K562 (cell line): Measurements from ENCODE around the gene GPR153. TPM values are rescaled to one million over a fixed set of nuclear protein-coding genes. Genes with fewer than 3 reads are reported as not detected.
A peak's percentile ranks its signal among the peaks of the same experiment; 100 is the strongest.

Experiments
- AFF4 ChIP-seq: sonication (generic); formaldehyde crosslinking; IDR thresholded peaks from 2 replicates; pipeline ENCODE4 v1.8.0; 2023; ENCODE audit warnings: mild to moderate bottlenecking, missing genetic modification reagents
- BCOR ChIP-seq: fragments of 450-650 bp; IDR thresholded peaks from 2 replicates; pipeline ENCODE4 v1.6.1; 2016
- BRCA1 ChIP-seq, 2 experiments: fragments of 450-650 bp in 1 of 2; sonication (generic) in 1 of 2; formaldehyde crosslinking in 1 of 2; IDR thresholded peaks; 2 replicates each; pipeline versions ENCODE4 v1.5.0 to v1.6.1; 2017 to 2020; ENCODE audit warnings: mild to moderate bottlenecking in 1 of 2, missing genetic modification reagents in 1 of 2
- BRD9 ChIP-seq: fragments of 450-650 bp; IDR thresholded peaks from 2 replicates; pipeline ENCODE4 v1.6.1; 2018; ENCODE audit warnings: low read depth; ENCODE audit not compliant: partially characterized antibody
- CREM ChIP-seq: IDR thresholded peaks from 2 replicates; pipeline ENCODE4 v1.6.1; 2014; ENCODE audit warnings: antibody characterized with exemption, low read depth
- DNMT1 ChIP-seq: fragments of 450-650 bp; IDR thresholded peaks from 2 replicates; pipeline ENCODE4 v1.6.1; 2016; ENCODE audit warnings: antibody characterized with exemption, mild to moderate bottlenecking
- MBD2 ChIP-seq: sonication (generic); IDR thresholded peaks from 2 replicates; pipeline ENCODE4 v1.6.1; 2016; ENCODE audit warnings: low read depth, borderline replicate concordance
- MTA1 ChIP-seq: fragments of 450-650 bp; IDR thresholded peaks from 2 replicates; pipeline ENCODE4 v1.6.1; 2017; ENCODE audit warnings: borderline replicate concordance
- POLR3A ChIP-seq: IDR thresholded peaks from 2 replicates; pipeline ENCODE4 v1.6.1; 2011; ENCODE audit warnings: borderline replicate concordance, mild to moderate bottlenecking, moderate library complexity; ENCODE audit not compliant: insufficient read length, insufficient read depth; ENCODE audit errors: extremely low read depth
- RCOR1 ChIP-seq, 2 experiments: IDR thresholded peaks; 2 replicates each; pipeline ENCODE4 v1.6.1; 2012; ENCODE audit warnings: low read depth in 2 of 2, low read length in 2 of 2, borderline replicate concordance in 1 of 2, improper control_type of control experiment in 1 of 2
- SIN3A ChIP-seq, 2 experiments: fragments of 150-350 bp in 1 of 2; IDR thresholded peaks; 2 replicates each; pipeline ENCODE4 v1.6.1; 2011 to 2016; ENCODE audit warnings: borderline replicate concordance in 2 of 2, low read depth in 2 of 2, low read length in 2 of 2, mild to moderate bottlenecking in 2 of 2, moderate library complexity in 2 of 2; ENCODE audit not compliant: control insufficient read depth in 1 of 2
- TOE1 ChIP-seq, 2 experiments: fragments of 450-650 bp in 1 of 2; sonication (generic) in 1 of 2; formaldehyde crosslinking in 1 of 2; IDR thresholded peaks; 2 replicates each; pipeline versions ENCODE4 v1.7.1 to v1.8.0; 2016 to 2022; ENCODE audit warnings: borderline replicate concordance in 2 of 2, mild to moderate bottlenecking in 2 of 2, antibody characterized with exemption in 1 of 2, inconsistent platforms in 1 of 2, low read depth in 1 of 2, missing genetic modification reagents in 1 of 2, moderate library complexity in 1 of 2
- ZNF133 ChIP-seq: fragments of 250-450 bp; sonication (Bioruptor Pico); IDR thresholded peaks from 2 replicates; pipeline ENCODE4 v1.4.0; 2020; ENCODE audit warnings: mild to moderate bottlenecking
- polyA plus RNA-seq, 8 experiments: library from polyadenylated mRNA; depleted of rRNA in 4 of 8; stranded (reverse) in 5 of 8; unstranded in 3 of 8; fragments of >200 nt; fragmentation: Nextera tagmentation in 2 of 8; fragmentation: Illumina TruSeq in 1 of 8; extraction: Ambion mirVana in 2 of 8; extraction: Trizol in 1 of 8; gene quantifications; 2 replicates each; pipeline versions ENCODE4 v1.2.1 to v1.2.3, GENCODE V29; 2011 to 2014; ENCODE audit warnings: inconsistent platforms in 1 of 8, missing spikeins in 1 of 8
- total RNA-seq, 7 experiments: library from RNA; depleted of rRNA in 6 of 7; stranded (reverse); fragments of >200 nt in 6 of 7; fragmentation: Illumina TruSeq in 2 of 7; extraction: Trizol in 2 of 7; gene quantifications; 2 replicates each; pipeline versions ENCODE4 v1.2.1 to v1.2.3, GENCODE V29; 2011 to 2021; ENCODE audit warnings: low replicate concordance in 1 of 7
- TF ChIP-seq, protein P1 (sequence below): fragments of 450-650 bp; conservative IDR thresholded peaks from 2 replicates; pipeline ENCODE4 v1.6.1; 2016; ENCODE audit warnings: missing genetic modification characterization, low read depth, mild to moderate bottlenecking, control low read depth, missing compliant biosample characterization
- TF ChIP-seq, protein P2 (sequence below): sonication (generic); formaldehyde crosslinking; IDR thresholded peaks from 2 replicates; pipeline ENCODE4 v1.8.0; 2022; ENCODE audit warnings: missing genetic modification reagents, mild to moderate bottlenecking, borderline replicate concordance
- TF ChIP-seq, protein P3 (sequence below): fragments of 450-650 bp; IDR thresholded peaks from 2 replicates; pipeline ENCODE4 v1.6.1; 2014; ENCODE audit warnings: low read depth, mild to moderate bottlenecking, moderate library complexity, borderline replicate concordance

The GPR153 gene
- total and polyA plus RNA-seq, 9 of the 15 experiments (the other 6 are each of a cell fraction or from before 2014, with no cell fraction given), result 0.01 to 1.5 (median 0.51) TPM

- TF ChIP-seq MBD2 (no peak), BRCA1 (IDR thresholded peaks at IDR 0.05) (no peak), BRCA1 (CRISPR knock-in tag; IDR thresholded peaks at IDR 0.05) (no peak), AFF4 (CRISPR knock-in tag) (no peak), MTA1 (0 out of 2 replicates have a peak, but pooled peaks have one; percentile 16), ZNF133 (CRISPR knock-in tag) (no peak), DNMT1 (no peak), BCOR (peak; percentile 97), POLR3A (no peak), CREM (no peak), BRD9 (peak; percentile 76), TOE1 (IDR thresholded peaks at IDR 0.05; ENCODE audit: borderline replicate concordance) (no peak), TOE1 (CRISPR knock-in tag; IDR thresholded peaks at IDR 0.05; ENCODE audit: borderline replicate concordance, low read depth) (0 out of 2 replicates have a peak, but pooled peaks have one; percentile 48), RCOR1 (IDR thresholded peaks at IDR 0.05; ENCODE audit: borderline replicate concordance in 1 of 2, low read depth in 2 of 2, low read length in 2 of 2) (peak in 1 of 2 experiments; percentile 67; a peak in 1 of 4 replicates), SIN3A (IDR thresholded peaks at IDR 0.05; ENCODE audit: borderline replicate concordance in 2 of 2, control insufficient read depth in 1 of 2, low read depth in 2 of 2, low read length in 2 of 2) (peak in 1 of 2 experiments; percentile 33; a peak in 1 of 4 replicates)
- TF ChIP-seq, protein P1, sequence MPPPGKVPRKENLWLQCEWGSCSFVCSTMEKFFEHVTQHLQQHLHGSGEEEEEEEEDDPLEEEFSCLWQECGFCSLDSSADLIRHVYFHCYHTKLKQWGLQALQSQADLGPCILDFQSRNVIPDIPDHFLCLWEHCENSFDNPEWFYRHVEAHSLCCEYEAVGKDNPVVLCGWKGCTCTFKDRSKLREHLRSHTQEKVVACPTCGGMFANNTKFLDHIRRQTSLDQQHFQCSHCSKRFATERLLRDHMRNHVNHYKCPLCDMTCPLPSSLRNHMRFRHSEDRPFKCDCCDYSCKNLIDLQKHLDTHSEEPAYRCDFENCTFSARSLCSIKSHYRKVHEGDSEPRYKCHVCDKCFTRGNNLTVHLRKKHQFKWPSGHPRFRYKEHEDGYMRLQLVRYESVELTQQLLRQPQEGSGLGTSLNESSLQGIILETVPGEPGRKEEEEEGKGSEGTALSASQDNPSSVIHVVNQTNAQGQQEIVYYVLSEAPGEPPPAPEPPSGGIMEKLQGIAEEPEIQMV (tag), result no peak
- TF ChIP-seq, protein P2, sequence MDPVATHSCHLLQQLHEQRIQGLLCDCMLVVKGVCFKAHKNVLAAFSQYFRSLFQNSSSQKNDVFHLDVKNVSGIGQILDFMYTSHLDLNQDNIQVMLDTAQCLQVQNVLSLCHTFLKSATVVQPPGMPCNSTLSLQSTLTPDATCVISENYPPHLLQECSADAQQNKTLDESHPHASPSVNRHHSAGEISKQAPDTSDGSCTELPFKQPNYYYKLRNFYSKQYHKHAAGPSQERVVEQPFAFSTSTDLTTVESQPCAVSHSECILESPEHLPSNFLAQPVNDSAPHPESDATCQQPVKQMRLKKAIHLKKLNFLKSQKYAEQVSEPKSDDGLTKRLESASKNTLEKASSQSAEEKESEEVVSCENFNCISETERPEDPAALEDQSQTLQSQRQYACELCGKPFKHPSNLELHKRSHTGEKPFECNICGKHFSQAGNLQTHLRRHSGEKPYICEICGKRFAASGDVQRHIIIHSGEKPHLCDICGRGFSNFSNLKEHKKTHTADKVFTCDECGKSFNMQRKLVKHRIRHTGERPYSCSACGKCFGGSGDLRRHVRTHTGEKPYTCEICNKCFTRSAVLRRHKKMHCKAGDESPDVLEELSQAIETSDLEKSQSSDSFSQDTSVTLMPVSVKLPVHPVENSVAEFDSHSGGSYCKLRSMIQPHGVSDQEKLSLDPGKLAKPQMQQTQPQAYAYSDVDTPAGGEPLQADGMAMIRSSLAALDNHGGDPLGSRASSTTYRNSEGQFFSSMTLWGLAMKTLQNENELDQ, result no peak
- TF ChIP-seq, protein P3, sequence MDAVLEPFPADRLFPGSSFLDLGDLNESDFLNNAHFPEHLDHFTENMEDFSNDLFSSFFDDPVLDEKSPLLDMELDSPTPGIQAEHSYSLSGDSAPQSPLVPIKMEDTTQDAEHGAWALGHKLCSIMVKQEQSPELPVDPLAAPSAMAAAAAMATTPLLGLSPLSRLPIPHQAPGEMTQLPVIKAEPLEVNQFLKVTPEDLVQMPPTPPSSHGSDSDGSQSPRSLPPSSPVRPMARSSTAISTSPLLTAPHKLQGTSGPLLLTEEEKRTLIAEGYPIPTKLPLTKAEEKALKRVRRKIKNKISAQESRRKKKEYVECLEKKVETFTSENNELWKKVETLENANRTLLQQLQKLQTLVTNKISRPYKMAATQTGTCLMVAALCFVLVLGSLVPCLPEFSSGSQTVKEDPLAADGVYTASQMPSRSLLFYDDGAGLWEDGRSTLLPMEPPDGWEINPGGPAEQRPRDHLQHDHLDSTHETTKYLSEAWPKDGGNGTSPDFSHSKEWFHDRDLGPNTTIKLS, result 0 out of 2 replicates have a peak, but pooled peaks have one; percentile 14
Measured at GRCh38 chr1:6234502-6235295, 26.2 kb downstream of the GPR153 start (continued).
